Kidney (tissue), 14 donors: Measurements from ENCODE around the gene RALGPS1. TPM values are rescaled to one million over a fixed set of nuclear protein-coding genes. Genes with fewer than 3 reads are reported as not detected.

ENCODE experiments used
- DNase-seq, 5 donors: peaks; one replicate each; pipeline ENCODE4 v3.0.0-alpha.2; 2013 to 2020
- FAIRE-seq: peaks from 2 replicates; lab custom pipeline; 2012; peaks lifted over from hg19 to GRCh38; lab: Jason Lieb, UNC
- H3K27ac ChIP-seq, 2 donors: one replicate each; pipeline ENCODE4 v1.7.0; 2013; ENCODE audit warnings: low read depth in 2 of 2, low read length in 2 of 2, inconsistent platforms in 1 of 2
- H3K27me3 ChIP-seq: one replicate; pipeline ENCODE4 v1.7.1; 2013; ENCODE audit warnings: low read length, inconsistent platforms; ENCODE audit not compliant: control insufficient read depth, insufficient read depth
- H3K36me3 ChIP-seq, 3 donors: one replicate each; pipeline versions ENCODE4 v1.7.0 to v1.7.1; 2013; ENCODE audit warnings: low read length in 3 of 3, control low read depth in 1 of 3, inconsistent platforms in 1 of 3; ENCODE audit not compliant: insufficient read depth in 3 of 3, control insufficient read depth in 2 of 3
- H3K4me1 ChIP-seq, 3 donors: one replicate each; pipeline versions ENCODE4 v1.7.0 to v1.7.1; 2013; ENCODE audit warnings: low read length in 3 of 3, inconsistent platforms in 1 of 3, low read depth in 1 of 3; ENCODE audit not compliant: control insufficient read depth in 2 of 3, insufficient read depth in 2 of 3
- H3K4me3 ChIP-seq, 3 donors: one replicate each; pipeline versions ENCODE4 v1.7.0 to v1.8.1; 2013; ENCODE audit warnings: low read length in 3 of 3, control low read depth in 1 of 3, inconsistent platforms in 1 of 3
- H3K9ac ChIP-seq, 3 donors: one replicate each; pipeline versions ENCODE4 v1.7.0 to v1.7.1; 2013; ENCODE audit warnings: low read length in 3 of 3, control low read depth in 1 of 3, inconsistent platforms in 1 of 3
- H3K9me3 ChIP-seq, 3 donors: one replicate each; pipeline versions ENCODE4 v1.7.0 to v1.7.1; 2013; ENCODE audit warnings: low read length in 3 of 3, control low read depth in 1 of 3, inconsistent platforms in 1 of 3; ENCODE audit not compliant: control insufficient read depth in 2 of 3, insufficient read depth in 1 of 3
- intact Hi-C: fragments of 100-400 bp; cut with DNase I; formaldehyde crosslinking; loops from one replicate; pipeline ENCODE4 v1.11.1; 2022
- polyA plus RNA-seq: library from polyadenylated mRNA; stranded (reverse); fragments of 350-450 nt; fragmentation: Illumina TruSeq; extraction: RNeasy Lipid Tissue Mini Kit (QIAGEN cat#74804); gene quantifications from one replicate; pipeline ENCODE4 v1.2.3, GENCODE V29; 2014; ENCODE audit warnings: low read depth, low replicate concordance; ENCODE audit not compliant: insufficient read depth
- total RNA-seq: library from RNA; stranded (reverse); fragmentation: NEBNext Ultra II Directional; extraction: Animal tissue kit (Norgen Biotek cat#: 25700); gene quantifications from one replicate; pipeline ENCODE4 v1.2.1, GENCODE V29; 2021
- TF ChIP-seq, protein P1 (sequence below): IDR thresholded peaks from 3 replicates; pipeline ENCODE4 v1.5.1; 2012; ENCODE audit warnings: mild to moderate bottlenecking, moderate library complexity, borderline replicate concordance; ENCODE audit not compliant: insufficient read depth; ENCODE audit errors: extremely low read depth
- donor health status: control.
- donor health status: control.
- donor health status: control.
- donor health status: control.
- donor health status: control.
- donor health status: DM: yes; HTN: yes; CAD: no.
- donor health status: Normal renal cell carcinoma (clear cell type).

Gene RALGPS1
- total and polyA plus RNA-seq, 2 donors from 2014 or later: 9.4 to 25.2 TPM

DNA sequence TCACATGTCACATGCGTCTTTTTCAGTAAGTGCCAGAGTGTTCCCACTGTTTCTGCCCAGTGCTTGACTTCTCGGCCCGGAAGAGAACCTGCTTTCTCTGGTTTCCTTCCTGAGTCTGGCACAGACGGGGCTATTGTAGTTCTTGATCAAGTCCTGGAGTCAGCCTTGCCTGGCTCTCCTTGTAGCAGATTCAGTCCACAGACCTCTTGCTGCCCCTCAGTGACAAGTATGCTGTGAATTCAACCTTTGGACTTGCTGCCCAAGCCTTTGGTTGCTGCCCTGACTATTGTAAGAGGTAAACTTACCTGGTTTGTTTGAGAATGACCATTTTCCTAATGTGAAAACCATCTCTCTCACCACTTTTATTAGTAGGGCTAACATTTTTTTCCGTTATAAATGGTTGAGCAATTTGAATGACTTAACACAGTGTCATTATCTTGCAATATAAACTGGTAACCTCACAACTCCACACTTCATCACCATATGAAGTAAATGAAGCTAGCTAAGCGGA, 29.4 kb upstream of the RALGPS1 start:
- Histone ChIP-seq H3K27me3 (no peaks in the 10 kb centered on the region), H3K36me3 (peaks cover 2 to 12% (median 8%) of the 10 kb centered on the region in 3 donors), H3K9me3 (no peaks in the 10 kb centered on the region), H3K9ac (no peak overlapping the region), H3K27ac (no peak overlapping the region), H3K4me3 (no peak overlapping the region), H3K4me1 (peaks cover 0 to 10% (median 6%) of the 10 kb centered on the region in 3 donors)
- TF ChIP-seq, protein P1, sequence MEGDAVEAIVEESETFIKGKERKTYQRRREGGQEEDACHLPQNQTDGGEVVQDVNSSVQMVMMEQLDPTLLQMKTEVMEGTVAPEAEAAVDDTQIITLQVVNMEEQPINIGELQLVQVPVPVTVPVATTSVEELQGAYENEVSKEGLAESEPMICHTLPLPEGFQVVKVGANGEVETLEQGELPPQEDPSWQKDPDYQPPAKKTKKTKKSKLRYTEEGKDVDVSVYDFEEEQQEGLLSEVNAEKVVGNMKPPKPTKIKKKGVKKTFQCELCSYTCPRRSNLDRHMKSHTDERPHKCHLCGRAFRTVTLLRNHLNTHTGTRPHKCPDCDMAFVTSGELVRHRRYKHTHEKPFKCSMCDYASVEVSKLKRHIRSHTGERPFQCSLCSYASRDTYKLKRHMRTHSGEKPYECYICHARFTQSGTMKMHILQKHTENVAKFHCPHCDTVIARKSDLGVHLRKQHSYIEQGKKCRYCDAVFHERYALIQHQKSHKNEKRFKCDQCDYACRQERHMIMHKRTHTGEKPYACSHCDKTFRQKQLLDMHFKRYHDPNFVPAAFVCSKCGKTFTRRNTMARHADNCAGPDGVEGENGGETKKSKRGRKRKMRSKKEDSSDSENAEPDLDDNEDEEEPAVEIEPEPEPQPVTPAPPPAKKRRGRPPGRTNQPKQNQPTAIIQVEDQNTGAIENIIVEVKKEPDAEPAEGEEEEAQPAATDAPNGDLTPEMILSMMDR: no peak
- DNase-seq (peak in 3 of 5 donors; percentile 25 to 55 (median 29)), FAIRE-seq (no peak)
- intact Hi-C loops: no loop called here

DNA sequence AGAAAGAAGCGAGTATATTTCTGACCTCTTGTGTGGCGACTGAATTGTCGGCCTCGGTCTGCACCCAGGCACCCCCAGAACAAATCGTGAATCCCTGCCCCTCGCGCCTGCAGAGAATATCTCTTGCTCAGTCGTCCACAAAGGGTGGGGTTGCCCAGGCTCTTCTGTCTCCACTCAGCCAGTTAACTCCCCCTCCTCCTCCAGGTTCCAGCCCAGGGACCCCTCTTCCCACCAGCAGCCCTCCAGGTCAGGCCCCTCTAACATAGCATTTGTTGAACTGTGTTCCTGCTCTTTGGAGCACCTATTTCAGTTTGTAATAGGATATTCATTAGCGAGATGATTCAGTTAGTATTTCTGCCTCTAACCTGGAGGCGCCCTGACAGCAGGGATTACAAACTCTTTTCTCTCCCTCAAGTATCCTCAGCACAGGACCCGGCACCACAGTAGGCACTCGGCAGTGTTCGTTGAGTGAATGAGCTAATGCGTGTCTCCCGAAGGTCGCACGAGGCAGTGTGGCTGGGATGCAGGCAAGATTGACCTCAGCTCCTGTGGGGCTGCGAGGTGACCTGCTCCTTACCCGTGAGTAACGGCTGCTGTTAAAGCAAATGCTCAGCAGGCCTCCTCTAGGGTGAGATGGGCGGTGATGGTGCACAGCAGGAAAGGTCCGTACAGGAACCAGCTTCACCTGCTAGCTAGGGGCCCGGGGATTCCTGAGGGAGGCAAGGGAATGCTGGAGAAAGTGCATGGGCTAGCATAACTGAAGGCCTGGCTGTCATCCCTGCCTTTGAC, 28.4 kb upstream of the RALGPS1 start:
- FAIRE-seq (no peak), DNase-seq (peak; percentile 47 to 65 (median 59))
- Histone ChIP-seq H3K36me3 (peaks cover 0 to 5% (median 4%) of the 10 kb centered on the region in 3 donors), H3K9me3 (no peaks in the 10 kb centered on the region), H3K4me3 (no peak overlapping the region), H3K9ac (no peak overlapping the region), H3K27ac (no peak overlapping the region), H3K27me3 (no peaks in the 10 kb centered on the region), H3K4me1 (peaks cover 0 to 10% (median 6%) of the 10 kb centered on the region in 3 donors)
- TF ChIP-seq, protein P1: no peak
- intact Hi-C loops: no loop called here

DNA sequence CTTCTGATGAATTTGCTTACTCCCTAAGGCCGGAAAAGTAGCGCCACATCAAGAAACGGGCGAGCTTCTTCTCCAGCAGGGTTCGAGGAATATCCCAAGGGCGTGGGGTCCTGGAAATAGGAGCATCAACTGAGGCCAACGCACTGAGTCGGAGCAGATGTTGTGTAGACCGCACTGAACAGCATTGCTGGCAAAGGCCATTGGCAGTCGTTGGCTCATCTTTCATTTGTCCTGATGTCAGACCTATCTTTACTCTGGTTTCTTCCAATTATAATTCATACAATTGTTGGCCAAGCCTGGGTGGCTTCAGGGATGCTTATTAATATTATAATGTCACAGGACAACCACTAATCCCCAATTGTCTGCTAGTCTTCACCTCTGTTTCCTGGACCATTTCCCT, 27.7 kb upstream of the RALGPS1 start:
- intact Hi-C loops: no loop called here
- peaks cover 0 to 4% (median 0%) of the 10 kb centered on the region in 3 donors for H3K36me3 ChIP-seq
- no peak overlapping the region for H3K9ac ChIP-seq
- no peaks in the 10 kb centered on the region for H3K27me3 ChIP-seq
- peaks cover 0 to 10% (median 6%) of the 10 kb centered on the region in 3 donors for H3K4me1 ChIP-seq
- H3K4me3 ChIP-seq: no peak overlapping the region
- FAIRE-seq: no peak
- no peak for DNase-seq
- TF ChIP-seq, protein P1: no peak
- H3K9me3 ChIP-seq: no peaks in the 10 kb centered on the region
- H3K27ac ChIP-seq: no peak overlapping the region
